Upper lobe of left lung (tissue), 4 donors: Measurements from ENCODE around the gene GTF2H3.

Source experiments
- POLR2A ChIP-seq, 4 donors: fragments of 450-650 bp; IDR thresholded peaks; one replicate each; pipeline ENCODE4 v1.5.1; 2016 to 2017; ENCODE audit warnings: antibody characterized with exemption in 4 of 4, mild to moderate bottlenecking in 2 of 4
- TF ChIP-seq, protein P1 (sequence below), 6 experiments: fragments of 450-650 bp in 4 of 6; fragments of 200-600 bp in 2 of 6; sonication (generic) in 2 of 6; IDR thresholded peaks; one replicate each; pipeline ENCODE4 v1.5.1; 2016 to 2019; ENCODE audit warnings: antibody characterized with exemption in 6 of 6

DNA sequence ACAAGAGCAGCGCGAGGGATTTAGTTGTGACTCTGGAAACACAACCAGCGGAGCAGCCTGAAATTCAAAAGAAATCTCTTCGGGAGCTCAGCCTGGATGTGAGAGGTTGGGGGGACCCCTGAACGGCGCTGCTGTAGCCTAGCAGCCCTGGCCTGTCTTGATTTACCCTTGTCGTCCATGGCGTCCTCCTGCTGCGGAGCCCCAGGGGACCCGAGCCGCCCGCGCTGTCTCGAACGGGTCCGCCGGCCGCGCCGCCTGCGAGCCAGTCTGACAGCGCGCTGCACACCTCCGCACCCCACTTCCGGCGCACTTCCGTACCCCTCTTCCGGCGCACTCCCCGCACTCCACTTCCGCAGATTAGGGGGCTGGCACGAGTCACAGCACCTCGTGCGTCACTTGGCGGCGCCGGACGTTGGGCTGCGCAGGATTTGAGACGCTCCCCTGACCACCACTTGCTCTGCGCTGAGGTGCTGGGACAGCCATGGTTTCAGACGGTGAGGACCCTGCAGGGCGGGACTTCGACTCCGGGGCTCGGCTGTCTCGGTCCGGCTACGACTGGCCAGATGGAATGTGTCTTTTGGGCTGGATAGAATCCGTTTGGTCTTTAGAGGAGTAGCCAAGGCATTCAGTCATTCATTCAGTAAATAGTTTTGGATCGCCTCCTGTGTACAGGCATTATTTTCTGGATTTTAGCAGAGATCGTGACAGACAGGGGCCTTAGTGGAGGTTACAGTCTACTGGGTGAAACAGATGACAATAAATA is at the start of gene GTF2H3, which contains the start of gene EIF2B1:
- TF ChIP-seq POLR2A (IDR thresholded peaks at IDR 0.05): peak in 2 of 4 donors; percentile 79 to 83
- TF ChIP-seq, protein P1, sequence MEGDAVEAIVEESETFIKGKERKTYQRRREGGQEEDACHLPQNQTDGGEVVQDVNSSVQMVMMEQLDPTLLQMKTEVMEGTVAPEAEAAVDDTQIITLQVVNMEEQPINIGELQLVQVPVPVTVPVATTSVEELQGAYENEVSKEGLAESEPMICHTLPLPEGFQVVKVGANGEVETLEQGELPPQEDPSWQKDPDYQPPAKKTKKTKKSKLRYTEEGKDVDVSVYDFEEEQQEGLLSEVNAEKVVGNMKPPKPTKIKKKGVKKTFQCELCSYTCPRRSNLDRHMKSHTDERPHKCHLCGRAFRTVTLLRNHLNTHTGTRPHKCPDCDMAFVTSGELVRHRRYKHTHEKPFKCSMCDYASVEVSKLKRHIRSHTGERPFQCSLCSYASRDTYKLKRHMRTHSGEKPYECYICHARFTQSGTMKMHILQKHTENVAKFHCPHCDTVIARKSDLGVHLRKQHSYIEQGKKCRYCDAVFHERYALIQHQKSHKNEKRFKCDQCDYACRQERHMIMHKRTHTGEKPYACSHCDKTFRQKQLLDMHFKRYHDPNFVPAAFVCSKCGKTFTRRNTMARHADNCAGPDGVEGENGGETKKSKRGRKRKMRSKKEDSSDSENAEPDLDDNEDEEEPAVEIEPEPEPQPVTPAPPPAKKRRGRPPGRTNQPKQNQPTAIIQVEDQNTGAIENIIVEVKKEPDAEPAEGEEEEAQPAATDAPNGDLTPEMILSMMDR (IDR thresholded peaks at IDR 0.05): peak in 1 of 6 experiments; percentile 24
